Stimulated activated CD8-positive, alpha-beta memory T cell treated with anti-CD3 and anti-CD28 coated beads, Interleukin-7, amount 100 ng/mL, for 48 hours (primary cell): ENCODE results near the gene MDFIC.
"Not testable (repeated sequence)": the region's sequence is repeated elsewhere in the genome, so short reads cannot be mapped to it uniquely, and the experiment has no call there.

Experiments
- DNase-seq, 2 donors: peaks; one replicate each; pipeline ENCODE4 v3.0.0-alpha.2; 2020; ENCODE audit warnings: low read depth in 1 of 2; ENCODE audit errors: extremely low read depth in 1 of 2

MDFIC gene, protein sequence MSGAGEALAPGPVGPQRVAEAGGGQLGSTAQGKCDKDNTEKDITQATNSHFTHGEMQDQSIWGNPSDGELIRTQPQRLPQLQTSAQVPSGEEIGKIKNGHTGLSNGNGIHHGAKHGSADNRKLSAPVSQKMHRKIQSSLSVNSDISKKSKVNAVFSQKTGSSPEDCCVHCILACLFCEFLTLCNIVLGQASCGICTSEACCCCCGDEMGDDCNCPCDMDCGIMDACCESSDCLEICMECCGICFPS

DNA sequence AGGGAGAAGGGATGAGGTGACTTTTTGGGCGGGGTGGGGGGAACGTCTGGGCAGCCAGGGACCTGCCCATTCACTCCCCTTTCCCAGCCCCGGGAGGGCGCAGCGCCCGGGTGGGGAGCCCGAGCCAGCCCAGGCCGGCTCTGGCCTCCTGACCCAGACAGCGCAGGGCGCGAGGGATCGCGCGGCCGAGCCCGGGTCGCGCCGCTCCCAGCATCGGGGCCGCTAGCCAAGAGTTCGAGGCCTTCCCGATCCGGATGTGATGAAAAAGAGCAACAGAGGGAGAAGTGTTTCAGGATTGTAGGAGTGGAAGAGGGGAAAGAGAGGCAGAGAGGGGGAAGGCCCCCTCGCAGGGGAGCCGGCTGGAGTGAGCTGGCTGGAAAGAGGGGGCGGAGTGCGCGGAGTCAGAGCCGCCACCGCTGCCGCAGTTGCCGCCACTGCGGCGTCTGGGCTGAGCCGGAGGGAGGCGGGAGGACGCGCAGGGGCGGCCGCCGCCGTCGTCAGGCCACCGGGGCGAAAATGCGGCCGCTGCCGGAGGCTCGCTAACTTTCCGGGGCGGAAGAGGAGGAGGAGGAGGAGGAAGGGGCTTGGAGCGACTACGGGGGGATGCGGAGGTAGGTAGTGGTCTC lies at the start of gene MDFIC:
MDFIC (plus strand) TSS at position 69 of the 626 bp plus-strand sequence. CDS start 940 bp downstream, outside the sequence.
- DNase-seq: peak; percentile 49 to 52

DNA sequence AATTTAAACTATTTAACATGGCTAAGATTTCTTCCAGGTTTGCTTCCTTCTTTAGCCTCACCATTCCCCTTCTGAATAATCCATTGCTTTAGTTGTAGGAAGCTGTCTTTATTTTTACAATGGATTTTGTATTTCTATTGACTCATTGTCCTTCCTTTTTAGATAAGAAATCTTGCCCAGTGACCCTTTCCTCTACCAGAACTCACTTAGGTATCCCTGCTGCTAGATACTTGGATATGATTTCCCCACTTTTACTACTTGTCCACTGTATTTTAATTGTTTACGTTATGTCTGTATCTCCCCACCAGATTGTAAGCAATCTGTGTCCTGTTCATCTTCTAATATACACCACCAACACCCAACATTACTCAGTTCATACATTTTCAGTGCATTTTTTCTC lies 47.7 kb upstream of the MDFIC start:
- DNase-seq: no peak

DNA sequence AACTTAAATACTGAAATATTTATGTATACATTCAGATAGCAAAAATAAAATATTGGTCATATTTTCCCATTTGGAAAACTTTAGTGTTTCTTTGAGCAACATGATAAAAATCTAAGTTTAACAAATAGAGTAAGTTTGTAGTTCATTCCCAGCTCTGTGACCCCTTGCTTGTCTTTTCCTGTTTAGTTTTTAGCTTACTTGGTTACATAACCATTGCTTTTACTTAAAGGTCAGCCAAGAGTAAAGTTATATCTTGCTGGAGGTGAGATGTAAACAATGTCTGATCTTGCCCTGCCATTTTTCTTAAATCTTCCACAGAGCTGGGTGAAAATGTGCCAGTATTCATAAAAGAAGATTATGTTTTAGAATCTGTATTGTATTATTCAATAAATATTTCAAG lies 46.7 kb upstream of the MDFIC start:
- DNase-seq: no peak

DNA sequence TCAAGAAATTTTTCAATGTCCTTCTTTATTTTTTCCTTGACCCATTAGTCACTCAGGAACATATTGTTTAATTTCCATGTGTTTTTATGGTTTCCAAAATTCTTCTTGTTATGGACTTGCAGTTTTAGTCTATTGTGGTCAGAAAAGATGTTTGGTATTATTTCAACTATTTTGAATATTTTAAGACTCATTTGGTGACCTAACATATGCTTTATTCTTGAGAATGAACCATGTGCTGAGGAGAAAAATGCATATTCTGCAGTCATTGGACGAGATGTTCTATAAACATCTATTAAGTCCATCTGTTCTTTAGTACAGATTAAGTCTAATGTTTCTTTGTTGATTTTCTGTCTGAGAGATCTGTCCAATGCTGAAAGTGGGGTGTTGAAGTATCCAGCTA lies 42.3 kb upstream of the MDFIC start:
- DNase-seq: no peak

DNA sequence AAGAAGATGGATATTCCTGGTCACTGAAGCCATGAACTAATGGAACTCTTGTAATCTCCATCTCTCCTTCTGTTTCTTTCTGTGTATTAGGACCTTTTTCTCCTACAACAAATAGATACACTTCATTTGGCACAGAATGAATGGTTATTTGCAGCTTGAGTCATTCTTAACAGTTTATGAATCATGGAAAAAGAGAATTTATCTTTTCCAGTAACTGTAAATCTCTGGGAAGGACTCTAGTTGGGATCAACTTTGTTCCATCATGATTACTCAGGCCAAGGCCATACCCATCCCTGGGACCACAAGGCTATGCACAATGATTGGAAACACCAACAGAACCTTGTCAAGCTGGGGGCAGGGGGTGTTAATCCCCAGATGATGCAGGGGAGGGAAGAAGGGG lies 36.1 kb upstream of the MDFIC start:
- DNase-seq: no peak

DNA sequence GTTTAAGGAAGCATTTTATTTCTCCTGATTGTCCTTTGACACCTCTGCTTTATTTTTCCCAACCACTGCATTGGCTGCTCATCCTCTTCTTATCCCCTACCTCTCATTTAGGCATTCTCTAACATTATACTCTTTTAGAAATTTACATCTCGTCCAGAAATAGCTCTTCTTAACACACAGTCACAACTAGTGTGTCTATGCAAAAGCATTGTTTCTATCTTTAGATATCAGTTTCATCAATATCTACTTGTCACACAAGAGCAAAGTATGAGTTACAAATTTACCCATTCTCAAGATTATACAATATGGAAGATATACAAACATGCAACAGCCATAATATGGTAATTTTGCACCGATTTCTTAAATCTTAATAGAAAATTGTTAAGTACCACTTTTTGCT lies 35.7 kb upstream of the MDFIC start:
- no peak for DNase-seq

DNA sequence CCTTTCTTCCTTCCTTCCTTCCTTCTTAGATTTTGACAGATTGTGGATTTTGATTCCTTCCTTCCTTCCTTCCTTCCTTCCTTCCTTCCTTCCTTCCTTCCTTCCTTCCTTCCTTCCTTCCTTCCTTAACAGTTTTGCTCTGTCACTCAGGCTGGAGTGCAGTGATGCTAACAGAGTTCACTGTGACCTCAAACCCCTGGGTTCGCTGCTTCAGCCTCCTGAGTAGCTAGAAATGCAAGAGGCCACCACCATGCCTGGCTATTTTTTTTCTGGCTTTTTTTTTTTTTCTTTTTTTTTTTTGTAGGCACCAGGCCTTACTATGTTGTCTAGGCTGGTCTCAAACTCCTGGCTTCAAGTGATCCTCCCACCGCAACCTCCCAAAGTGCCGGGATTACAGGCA lies 32.8 kb upstream of the MDFIC start:
- DNase-seq: not testable (repeated sequence)

DNA sequence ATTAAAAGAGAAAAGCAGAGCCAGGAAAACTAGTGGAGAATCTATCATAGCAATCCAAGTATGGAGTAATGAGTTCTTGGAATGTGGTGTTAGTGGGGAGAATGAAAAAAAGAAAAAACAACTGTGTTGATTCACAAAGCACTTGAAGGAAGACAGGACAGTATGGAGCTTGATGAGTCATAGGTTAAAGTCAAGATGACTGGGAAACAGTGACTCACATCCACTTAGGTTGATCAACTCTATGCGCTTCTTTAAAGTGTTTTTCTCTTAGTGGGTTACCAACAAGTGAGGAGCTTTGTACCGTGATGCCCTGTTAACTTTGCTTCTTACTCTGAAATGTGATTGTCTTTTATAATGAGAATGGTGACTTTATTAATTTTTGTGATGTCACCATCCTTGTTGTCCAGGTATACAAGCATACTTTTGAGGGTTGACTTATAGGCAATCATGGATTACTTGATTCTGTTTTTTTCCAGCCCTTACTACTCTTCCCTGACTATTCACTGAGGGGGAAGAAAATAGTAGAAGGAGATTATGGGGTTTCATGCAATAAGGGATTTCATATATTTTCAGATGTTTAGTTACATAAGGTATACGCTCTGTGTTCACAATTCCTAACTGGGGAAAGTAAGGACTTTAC lies 32.1 kb upstream of the MDFIC start:
- DNase-seq: no peak

DNA sequence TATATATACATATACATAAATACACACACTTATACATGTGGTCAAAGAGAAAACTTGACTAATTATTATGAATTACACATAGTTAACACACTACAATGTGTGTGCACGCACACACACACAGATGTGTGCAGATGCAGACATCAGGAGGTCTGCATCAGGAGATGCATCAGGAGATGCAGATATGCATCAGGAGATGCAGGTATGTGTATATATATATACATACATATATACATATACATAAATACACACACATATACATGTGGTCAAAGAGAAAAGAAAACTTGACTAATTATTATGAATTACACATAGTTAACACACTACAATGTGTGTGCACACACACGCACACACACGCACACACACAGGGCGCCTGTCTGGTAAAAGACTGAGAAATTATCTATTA lies 31.3 kb upstream of the MDFIC start:
- DNase-seq: no peak

DNA sequence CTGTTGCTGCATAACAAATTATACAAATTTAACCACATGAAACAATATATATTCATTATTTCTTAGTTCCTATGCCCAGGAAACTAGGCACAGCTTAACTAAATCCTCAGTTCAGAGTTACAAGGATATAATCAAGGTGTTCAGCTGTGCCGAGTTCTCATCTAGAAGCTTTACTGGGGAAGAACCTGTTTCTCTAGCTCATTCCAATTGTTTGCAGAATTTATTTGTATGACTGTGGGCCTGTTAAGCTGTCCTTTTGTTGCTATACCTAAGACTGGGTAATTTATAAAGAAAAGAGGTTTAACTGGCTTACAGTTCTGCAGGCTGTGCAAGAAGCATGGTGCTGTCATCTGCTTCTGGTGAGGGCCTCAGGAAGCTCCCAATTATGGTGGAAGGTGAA lies 21.8 kb upstream of the MDFIC start:
- DNase-seq: no peak

DNA sequence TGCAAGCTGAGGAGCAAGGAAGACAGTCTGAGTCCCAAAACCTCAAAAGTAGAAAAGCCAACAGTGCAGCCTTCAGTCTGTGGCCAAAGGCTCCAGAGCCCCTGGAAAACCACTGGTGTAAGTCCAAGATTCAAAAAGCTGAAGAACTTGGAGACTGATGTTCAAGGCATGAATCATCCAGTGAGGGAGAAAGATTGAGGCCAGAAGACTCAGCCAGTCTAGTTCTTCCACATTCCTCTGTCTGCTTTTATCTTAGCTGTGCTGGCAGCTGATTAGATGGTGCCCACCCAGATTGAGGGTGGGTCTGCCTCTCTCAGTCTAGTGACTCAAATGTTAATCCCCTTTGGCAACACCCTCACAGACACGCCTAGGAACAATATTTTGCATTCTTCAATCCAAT lies 20.1 kb upstream of the MDFIC start:
- no peak for DNase-seq

DNA sequence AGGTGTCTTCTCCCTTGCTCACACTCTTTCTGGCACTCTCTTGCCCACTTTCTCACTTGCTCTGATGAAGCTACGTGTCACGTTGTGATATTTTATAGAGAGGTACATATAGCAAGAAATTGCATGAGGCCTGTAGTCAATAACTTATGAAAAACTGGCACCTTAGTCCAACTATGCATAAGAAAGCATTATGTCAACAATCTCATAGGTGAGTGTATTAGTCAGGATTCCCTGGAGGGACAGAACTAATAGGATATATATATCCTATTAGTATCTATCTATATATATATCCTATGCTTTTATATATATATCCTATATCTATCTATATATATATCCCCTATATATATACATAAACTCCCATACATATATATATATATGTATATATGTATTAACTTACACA lies 18.8 kb upstream of the MDFIC start:
- DNase-seq: no peak

DNA sequence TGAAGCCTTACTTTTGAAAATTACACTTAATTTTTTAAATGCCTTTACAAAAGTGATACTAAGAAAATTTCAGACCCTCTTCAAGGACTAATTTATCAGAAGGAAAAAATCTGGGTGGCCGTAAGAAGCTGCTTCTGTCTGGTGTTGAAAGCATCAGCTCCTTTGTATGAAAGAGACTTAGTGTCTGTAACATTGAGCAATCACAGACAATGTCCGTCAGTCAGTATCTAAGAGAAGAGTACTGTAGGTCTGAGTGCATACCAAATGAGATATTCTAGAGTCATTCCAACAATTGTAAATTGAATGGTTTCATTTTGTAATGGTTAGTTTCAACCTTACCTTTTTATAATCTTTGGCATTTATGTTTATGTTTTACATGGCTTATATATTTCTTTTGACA lies 11.1 kb upstream of the MDFIC start:
- DNase-seq: no peak

DNA sequence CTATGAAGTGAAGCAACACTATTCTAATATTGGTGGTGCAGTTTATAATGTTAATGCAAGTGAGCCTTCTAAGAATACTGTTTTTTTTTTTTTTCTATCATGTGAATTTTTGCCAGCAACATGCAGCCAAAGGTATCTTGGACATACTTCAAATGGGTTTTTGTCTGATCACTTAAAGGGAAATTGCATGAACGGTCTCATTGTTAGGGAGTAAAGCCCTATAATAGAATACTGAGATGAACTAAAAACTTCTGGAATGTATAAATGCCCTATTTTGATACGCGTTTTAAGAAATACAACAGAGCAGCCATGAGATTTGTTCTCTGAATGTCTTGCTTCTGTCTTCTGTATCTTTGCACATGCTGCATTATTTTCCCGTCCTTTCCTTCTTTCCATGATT lies 10.5 kb upstream of the MDFIC start:
- DNase-seq: no peak

DNA sequence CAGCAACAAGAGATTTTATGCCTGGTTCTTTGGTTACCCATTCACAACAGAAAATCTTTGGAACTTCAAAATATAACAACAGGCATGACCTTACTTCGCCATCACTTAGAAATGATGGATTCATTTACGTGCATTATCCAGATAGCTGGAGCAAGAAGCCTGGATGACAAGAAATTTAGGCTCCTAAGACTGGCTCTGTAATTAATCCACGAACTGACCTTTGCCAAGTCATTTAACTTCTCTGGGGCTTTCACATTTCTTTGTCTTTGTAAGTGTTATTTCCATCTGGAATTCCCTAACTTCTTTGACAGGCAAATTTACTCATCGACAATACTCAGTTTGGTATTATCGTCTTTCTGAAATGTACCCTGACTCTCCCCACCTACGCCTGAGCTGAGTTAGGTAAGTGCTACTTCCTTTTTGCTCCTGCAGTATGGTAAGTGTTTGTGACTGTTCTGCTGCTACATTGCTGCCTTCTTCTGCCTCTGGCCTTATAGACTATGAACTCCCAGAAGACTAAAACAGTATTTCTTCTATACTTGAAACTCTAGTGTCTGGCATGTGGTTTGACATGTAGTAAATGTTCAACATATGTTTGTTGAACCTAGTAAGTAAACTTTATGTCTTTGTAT lies 5.5 kb upstream of the MDFIC start:
- peak in 1 of 2 donors; percentile 25 for DNase-seq

DNA sequence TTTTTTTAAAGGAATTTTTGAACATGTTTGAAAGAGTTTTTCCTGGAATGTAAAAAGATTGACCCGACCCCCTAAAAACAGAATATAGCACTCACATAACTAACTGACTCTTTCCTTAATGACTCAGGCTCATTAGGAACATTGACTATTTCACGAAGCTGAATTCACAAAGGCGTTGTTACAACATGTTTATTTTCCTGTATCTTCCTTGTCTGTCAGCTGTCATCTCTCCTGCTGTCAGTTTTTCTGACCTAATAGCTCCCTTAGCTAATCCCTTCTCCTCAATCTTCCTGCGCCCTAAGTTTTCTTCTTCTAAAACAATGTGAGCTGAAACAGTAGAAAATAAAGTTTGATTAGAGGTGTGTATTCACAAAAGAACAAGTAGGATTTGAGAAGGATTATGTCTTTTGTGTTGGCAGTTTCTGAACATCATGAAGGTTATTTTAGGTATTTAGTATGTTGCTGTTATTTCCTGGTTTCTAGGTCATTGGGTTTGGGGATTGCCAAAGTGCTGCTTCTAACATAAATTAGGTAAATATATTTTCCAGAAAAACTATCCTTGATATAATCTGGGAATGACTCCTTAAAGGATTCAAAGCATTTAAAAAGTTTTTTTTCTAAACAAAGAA lies 4.6 kb upstream of the MDFIC start:
- DNase-seq: no peak

DNA sequence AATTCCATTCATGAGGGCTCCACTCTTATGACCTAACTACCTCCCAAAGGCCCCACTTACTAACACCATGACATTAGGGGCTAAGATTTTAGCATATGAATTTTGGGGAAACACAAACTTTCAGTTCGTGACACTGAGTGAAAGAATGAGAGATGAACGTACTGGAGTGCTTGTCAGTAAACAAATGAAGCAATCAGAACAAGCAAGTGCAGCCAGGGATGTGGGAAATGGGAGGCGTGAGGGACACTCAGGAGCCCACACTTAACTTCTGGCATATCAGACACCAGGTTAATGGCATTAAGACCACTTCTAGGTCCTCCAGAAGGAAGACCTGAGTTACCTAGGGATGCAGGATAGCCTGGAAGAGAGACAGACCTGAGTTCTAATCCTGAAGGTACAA lies 2.3 kb upstream of the MDFIC start:
- no peak for DNase-seq

DNA sequence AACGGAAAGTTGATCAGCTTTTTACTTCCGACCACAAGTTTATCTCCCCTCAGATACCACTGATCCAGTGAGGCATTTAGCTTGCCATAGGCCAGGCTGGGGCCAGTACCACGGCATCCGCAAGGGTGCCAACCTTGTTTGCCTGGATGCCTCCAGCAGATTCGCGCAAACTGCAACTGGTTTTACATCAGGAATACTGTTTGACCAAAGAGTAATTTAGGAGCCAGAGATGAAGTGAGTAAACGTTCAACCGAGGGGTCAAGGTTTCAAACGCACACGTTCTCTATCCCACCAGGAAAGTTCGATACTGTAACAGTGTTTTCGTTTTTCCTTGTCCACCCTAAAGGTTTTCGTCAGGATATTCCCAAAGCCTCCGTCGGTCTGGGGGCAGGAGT lies 266 bp upstream of the MDFIC start:
- peak in 1 of 2 donors; percentile 25 for DNase-seq

DNA sequence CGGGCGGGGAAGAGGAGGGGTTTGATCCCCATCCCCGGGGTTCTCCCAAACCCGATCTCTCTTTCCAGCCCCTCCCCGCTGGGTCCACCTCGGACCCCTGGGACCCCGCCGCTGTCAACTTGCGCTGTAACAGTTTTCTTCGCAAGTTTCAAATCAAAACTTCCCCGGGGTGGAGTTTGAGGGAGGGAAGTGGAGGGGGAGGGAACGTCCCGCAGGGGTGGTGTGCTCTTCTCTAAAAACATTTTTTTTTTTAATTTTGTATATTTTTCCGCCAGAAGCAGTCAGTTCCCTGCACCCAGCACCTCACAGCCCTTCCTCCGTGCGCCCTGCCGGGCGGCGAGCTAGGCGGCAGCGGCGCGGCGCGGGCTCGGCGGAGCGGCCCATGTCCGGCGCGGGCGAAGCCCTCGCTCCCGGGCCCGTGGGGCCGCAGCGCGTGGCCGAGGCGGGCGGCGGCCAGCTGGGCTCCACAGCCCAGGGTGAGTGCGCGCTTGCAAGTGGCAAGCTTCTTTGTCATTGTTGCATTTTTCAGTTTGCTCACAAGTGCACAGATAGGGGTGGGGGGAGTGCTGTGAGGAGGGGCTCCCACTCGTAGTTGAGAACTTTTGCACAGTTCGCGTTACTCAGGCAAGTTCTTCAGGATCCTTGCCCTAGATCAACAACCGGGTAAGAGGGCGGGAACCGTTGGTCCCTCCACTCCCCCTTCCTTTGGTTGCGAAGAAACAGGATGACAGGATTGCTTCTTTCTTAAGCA lies 933 bp downstream of the MDFIC start:
- peak; percentile 12 to 26 for DNase-seq

DNA sequence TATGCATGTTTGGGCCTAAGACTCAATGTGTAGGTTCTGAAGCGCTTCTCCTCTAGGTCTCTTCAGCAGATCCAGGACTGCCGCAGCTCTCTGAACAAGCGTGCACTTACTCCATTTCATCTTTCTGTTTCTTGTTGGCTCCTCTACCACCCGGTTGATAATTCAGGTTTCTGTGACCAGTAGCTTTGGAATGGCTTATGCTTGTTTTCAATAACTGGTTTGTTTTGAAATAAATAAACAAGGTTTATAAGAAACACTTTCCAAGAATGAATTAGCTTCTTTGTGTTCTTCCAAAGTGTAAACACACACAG lies 1.5 kb downstream of the MDFIC start:
- no peak for DNase-seq
